HG03060 (cell line): ENCODE measurements around the gene IL6.
"Not testable (repeated sequence)": the region's sequence is repeated elsewhere in the genome, so short reads cannot be mapped to it uniquely, and the experiment has no call there.

Experiments
- ATAC-seq: cut with Tn5 transposase; IDR thresholded peaks from one replicate; pipeline ENCODE4 v1.9.1; 2021; ENCODE audit warnings: low read depth, moderate number of reproducible peaks; ENCODE audit not compliant: unreplicated experiment

The IL6 gene

DNA sequence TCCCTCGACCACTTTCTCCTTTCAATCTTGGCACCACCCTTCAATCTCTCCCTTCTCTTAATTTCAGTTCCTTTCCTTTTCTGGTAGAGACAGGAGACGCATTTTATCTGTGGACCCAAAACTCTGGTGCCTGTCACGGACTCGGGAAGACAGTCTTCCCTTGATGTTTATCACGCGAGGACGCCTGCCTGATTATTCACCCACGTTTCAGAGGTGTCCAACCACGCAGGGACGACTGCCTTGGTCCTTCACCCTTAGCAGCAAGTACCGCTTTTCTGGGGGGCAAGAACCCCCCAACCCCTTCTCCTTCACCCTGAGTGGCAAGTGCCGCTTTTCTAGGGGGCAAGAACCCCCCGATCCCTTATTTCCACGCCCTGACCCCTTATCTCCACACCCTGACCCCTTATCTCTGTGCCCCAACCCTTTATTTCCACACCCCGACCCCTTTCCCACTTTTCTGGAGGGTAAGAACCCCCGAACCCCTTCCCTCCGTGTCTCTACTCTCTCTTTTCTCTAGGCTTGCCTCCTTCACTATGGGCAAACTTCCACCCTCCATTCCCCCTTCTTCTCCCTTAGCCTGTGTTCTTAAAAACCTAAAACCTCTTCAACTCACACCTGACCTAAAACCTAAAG is 22.9 kb upstream of the IL6 start:
- ATAC-seq, result not testable (repeated sequence)

- not testable (repeated sequence) for ATAC-seq
Observed at GRCh38 chr7:22704722-22705121, 22.3 kb upstream of the IL6 start.

- ATAC-seq, result not testable (repeated sequence)
Observed at GRCh38 chr7:22705874-22706273, 21.1 kb upstream of the IL6 start.

GRCh38 chr7:22707026-22707691 is 19.8 kb upstream of the IL6 start:
- ATAC-seq, result not testable (repeated sequence)

- not testable (repeated sequence) for ATAC-seq
Observed at GRCh38 chr7:22708214-22708613, 18.8 kb upstream of the IL6 start.

DNA sequence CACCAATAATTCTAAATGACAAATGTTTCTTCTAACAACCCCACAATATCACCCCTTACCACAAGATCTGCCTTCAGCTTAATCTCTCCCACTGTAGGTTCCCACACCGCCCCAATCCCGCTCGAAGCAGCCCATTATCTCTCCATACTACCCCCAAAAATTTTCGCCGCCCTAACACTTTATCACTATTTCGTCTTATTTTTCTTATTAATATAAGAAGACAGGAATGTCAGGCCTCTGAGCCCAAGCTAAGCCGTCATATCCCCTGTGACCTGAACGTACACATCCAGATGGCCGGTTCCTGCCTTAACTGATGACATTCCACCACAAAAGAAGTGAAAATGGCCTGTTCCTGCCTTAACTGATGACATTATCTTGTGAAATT is 18.3 kb upstream of the IL6 start:
- not testable (repeated sequence) for ATAC-seq

GRCh38 chr7:22709062-22709829 is 17.8 kb upstream of the IL6 start:
- not testable (repeated sequence) for ATAC-seq

- no peak for ATAC-seq
Observed at GRCh38 chr7:22709857-22710256, 17.1 kb upstream of the IL6 start.

DNA sequence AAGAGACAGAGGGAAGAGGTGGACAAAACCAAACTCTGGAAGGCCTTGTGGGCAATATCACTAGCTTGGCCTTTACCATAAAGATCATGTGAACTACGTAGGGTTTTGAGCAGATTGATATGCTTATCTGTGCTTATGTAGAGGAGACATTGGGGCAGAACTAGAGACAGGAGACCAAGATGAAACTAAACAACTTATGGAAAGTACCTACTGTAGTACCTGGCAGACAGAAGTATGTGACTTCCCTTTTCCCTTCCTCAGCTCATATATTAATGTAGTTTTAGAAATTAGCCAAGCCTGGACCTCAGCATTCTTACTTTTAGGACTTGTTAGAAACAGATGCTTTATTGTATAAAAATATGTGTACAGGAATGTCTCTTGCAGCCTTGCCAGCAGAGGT is 14.0 kb upstream of the IL6 start:
- ATAC-seq, result no peak

DNA sequence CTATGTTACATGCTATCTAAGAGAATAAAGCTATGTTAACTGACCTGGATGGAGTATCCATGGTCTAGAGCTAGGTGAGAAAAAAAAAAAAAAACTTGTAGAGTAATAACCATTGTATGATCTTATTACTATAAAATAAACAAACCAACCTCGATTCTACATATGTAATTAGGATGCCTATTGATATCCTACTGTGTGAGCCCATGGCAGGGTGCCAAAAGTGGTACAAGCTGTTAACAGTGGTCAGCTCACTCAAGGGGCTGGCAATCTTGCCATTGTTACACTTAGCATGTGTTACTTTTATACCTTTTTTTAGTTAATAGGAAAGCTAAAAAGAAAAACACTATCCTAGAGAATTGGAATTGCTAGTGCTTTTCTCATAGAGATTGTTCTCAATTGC is 13.5 kb upstream of the IL6 start:
- no peak for ATAC-seq

DNA sequence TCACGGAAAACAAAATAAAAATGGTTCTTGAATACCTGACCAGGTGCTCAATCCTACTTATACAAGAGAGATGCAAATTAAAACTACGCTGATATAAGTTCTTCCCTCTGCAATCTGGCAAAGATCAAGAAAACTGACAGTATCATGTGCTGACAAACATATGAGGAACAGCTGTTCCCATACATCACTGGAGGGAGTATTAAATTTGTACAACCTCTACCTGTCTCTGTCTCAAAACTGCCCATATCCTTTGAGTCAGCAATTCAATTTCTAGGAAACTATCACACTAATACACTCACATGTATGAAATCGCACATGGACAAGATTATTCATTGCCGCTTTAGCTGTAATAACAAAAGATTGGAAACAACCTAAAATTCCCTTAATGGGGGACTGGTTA is 11.0 kb upstream of the IL6 start:
- ATAC-seq, result no peak

GRCh38 chr7:22717760-22718159 is 9.2 kb upstream of the IL6 start:
- no peak for ATAC-seq

DNA sequence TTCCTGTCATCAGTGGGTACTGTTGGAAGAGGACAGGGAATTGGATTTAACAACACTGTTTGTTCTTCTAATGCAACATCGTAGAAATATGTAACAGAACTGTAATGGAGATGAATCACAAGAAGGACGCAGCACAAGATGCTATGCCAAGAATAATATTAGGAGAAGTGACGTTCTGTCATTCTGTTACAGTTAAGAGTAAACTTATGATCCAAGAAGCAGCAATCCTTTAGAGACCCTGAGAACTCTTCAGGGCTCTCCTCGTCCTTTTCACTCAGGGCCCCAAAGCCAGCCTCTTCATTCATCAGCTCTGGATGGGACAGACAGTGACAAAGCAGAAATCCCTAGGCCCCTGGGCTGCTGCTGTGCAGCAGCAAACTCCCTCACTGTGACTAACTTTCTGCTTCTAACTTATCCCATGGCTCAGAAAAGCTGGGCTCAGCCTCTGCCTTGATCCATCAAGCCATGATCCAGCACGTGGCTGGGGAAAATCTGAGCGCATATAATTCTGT is 8.7 kb upstream of the IL6 start:
- no peak for ATAC-seq

DNA sequence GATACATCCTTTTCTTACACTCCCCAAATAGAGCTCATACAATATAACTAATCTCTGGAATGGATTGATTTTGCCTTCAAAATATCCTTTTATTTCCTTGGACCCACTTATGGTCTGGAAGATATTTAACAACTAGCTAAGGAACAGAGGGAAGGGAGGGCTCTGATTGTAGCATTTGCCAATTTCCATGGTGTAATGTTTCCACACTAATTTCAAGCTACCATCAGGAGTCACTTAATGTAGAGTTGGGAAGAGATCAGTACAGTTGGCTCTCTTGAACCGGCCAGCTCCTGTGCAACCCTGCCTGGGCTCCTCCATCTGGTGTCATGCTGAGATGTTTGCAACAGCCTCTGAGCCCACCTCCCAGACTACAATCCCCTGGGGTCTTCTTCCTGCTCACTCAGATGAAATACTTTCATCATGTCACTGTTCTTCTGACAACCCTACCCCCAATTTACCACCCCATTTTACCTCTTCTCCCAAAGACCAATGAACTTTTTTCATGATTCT is 8.0 kb upstream of the IL6 start:
- ATAC-seq, result no peak

GRCh38 chr7:22720791-22721786 is 5.9 kb upstream of the IL6 start:
- no peak for ATAC-seq

DNA sequence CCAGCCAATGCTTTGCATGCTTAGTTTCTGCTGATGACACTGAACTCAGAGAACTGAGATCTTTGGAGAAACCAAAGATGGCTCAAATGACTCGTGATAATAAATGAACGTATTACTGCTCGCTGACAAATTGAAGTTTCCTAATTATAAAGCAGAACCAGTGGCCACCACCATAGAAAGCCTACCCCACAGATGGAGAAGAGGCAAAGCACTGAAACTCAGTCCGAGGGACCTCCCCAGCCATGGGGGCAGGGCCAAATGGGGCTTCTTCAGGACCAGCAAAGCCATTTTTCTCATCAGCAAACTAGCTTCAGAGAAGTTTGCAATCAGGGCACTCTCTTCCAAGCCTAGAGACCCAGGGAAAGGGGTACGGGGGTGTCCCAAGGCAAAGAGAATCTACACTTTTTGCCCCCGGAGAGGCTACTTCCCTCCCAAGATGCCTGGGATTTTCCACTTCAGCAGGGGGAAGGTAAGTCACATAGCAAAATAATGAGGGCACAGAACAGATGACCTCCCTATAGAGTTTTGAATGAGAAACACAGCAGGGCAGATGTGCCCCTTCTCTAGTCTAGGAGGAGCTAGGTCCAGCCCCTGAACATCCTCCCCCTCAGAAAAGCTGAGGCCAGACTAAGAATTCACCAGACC is 4.3 kb upstream of the IL6 start:
- ATAC-seq, result no peak

DNA sequence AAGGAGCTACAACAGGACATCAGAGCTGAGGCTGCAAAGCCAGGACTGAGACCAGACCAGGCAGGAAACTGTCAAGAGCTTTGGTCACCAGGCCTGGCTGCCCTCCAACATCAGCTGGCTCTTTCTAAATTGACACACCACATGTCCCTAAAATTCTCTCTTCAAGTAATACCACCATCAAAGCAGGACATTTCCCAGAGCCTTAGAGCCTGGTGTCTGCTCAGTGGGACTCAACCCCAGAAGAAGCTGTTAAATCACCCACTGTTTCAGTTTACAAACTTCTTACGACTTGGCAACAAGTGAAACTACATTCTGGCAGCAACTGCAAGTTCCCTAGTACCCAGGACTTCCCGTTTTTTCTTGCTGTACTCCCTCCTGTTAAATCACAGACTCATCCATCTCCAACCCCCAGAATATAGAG is 3.8 kb upstream of the IL6 start:
- no peak for ATAC-seq

GRCh38 chr7:22723637-22724036 is 3.4 kb upstream of the IL6 start:
- no peak for ATAC-seq

- no peak for ATAC-seq
Observed at GRCh38 chr7:22724861-22725260, 2.1 kb upstream of the IL6 start.

GRCh38 chr7:22725585-22725984 is 1.4 kb upstream of the IL6 start:
- ATAC-seq, result no peak
